DMS153 treated with DMSO at 0.1 percent for 48 hours (cell line): Measurements from ENCODE around the gene FAM228A.
"Not testable (repeated sequence)": the region's sequence is repeated elsewhere in the genome, so short reads cannot be mapped to it uniquely, and the experiment has no call there.

Source experiments
- DNase-seq: peaks from one replicate; lab custom pipeline; 2025; ENCODE audit not compliant: unreplicated experiment; lab: John Stamatoyannopoulos, UW

The FAM228A gene

DNA sequence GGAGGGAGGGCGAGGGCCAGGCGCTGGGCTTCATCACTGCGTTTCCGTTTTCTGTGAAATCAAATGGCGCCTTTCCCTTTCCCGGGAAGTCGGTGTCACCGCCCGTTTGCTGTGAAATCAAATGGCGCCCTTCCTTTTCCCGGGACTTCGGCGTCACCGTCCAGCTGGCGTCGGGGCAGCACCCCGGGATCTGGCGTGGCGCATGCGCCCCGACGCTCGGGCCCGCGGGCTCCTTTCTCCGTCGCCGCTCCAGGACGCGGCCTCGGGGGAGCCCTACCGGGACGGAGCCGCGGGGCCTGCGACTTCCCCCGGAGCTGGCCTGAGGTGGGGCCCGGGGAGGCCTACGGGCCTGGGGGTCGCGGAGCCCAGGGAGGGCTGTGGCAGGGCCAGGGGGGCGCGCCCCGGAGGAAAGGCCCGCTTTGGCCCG is at the start of gene FAM228A:
Gene FAM228A, plus strand, starts transcription at position 203 of the 427 bp plus-strand sequence. CDS start 428 bp downstream, outside the sequence.
- no peak for DNase-seq

DNA sequence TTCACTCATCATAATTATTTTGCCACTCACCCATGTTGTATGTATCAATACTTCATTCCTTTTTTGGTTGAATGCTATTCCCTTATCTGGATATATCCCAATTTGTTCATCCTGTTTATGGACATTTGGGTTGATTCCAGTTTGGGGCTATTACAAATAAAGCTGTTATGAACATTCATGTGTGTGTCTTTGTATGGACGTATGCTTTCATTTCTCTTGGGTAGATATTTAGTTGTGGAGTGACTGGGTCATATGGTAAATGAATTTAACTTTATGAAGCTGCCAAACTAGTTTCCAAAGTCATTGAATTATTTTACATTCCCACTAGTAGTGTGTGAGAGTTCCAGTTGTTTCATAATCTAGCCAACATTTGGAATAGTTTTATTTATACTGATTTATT is 48.9 kb upstream of the FAM228A start:
- no peak for DNase-seq

DNA sequence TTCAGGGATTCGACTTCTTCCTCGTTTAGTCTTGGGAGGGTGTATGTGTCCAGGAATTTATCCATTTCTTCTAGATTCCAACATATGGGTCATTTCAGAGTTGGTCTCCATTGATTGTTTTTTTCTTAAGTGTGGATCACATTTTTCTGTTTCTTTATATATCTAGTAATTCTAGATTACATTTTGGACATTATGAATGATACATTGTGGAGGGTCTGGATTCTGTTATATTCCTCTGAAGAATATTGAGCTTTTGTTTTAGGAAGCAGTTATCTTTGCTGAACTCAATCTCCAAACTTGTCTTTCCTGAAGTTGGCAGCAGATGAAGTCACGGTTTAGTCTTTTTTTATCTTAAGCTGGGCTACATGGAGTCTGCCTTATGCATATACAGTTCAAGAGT is 42.3 kb upstream of the FAM228A start:
- DNase-seq, result no peak

DNA sequence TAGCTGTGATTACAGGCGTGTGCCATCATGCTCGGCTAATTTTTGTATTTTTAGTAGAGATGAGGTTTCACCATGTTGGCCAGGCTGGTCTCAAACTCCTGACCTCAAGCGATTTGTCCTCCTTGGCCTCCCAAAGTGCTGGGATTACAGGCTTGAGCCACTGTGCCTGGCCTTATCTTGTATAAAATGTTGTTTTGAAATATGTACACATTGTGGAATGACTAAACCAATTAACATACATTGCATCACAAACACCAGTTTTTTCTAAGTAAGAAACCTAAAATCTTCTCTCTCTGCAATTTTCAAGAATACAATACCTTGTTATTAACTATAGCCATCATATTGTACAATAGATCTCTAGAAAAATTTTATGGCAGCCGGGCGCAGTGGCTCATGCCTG is 34.5 kb upstream of the FAM228A start:
- not testable (repeated sequence) for DNase-seq

DNA sequence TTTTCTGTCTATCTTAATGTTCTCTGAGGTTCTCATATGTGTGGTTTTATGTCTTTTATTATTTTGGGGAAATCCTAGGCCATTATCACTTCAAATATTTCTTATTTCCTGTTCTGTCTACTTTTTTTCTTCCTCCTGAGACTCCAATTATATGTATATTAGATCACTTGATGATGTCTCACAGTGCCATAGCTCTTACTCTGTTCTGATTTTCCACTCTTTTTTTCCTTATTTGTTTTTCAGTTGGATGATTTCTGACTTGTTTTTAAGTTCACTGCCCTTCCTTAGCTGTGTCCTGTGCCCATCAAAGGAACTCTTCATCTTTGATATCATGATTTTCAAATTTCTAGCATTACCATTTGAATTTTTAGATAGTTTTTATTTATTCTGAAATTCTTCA is 27.5 kb upstream of the FAM228A start:
- DNase-seq, result no peak

DNA sequence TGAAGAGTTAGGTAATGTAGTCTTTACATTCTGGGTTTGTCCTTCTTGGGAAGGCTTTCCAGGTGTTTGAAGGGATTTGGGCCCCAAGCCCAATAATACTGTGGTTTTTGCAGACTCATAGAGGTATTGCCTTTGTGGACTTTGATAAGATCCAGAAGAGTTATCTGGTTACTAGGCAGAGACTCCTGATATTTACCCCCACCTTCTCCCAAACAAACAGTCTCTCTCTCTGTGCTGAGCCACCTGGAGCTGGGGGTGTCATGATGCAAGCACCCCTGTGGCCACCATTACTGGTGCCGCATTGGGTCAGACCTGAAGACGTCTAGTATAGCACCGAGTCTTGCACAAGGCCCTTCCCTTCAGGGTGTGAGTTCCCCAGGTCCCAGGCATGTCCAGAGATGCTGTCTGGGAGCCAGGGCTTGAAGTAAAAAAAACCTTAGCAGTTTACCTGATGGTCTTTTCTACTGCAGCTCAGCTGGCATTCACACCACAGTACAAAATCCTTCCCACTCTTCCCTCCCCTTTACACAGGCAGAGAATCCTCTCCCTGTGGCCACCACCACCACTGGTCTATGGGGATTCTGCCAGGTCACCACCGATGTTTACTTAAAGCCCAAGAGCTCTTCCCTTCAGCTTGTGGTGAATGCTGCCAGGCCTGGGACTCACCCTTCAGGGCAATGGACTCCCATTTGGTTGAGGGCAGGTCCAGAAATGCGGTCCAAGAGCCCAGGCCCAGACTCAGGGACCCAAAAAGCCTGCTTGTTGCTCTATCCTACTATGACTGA is 22.2 kb upstream of the FAM228A start:
- no peak for DNase-seq

DNA sequence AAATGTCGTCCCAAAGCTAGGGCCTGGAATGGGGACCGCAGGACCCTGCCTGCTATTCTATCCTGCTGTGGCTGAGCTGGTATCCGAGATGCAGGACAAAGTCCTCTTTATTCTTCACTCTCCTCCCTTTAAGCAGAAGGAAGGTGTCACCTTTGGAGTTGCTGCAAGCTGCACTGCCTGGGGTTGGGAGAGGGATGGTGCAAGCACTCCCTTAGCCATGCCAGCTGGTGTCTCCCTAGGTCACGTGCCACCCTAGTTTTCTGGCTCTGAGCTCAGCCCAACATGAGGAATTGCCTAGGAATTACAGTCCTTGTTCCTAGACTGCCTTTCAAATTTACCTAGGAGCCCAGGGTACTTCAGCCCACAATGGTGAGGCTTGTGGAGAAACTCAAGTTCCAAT is 21.4 kb upstream of the FAM228A start:
- DNase-seq, result no peak

DNA sequence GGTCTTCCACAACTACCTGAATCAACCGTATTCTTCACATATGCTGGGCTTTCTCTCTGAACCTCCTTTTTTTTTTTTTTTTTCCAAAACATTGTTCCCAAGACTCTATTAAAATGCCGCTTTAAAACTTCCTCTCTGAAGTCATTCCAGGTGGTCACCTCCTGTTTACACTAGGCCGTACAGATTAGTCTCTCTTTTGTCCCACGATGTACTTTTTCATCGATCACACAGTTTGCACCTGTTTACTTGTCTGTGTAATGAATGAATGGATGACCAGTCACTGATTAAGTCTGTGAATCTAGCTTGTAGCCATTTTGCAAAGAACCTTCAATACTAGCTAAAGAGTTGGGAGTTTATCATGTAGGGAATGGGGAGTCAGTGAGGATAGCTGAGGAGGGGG is 16.7 kb upstream of the FAM228A start:
- DNase-seq, result no peak

DNA sequence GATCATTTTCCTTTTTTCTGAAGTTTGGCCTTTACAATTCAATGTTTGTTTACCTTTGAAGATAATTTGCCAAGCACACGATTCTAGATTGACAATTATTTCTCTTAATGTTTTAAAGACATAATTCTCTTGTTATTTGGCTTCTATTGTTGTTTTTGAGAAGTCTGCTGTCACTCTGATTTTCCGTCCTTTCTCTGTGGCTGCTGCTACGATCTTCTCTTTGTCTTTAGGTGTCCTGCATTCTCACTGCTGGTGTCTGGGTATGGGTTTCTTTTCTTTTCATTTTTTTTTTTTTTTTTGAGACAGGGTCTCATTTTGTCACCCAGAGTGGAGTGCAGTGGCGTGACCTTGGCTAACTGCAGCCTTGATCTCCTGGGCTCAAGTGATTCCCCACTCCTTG is 15.1 kb upstream of the FAM228A start:
- DNase-seq, result no peak

DNA sequence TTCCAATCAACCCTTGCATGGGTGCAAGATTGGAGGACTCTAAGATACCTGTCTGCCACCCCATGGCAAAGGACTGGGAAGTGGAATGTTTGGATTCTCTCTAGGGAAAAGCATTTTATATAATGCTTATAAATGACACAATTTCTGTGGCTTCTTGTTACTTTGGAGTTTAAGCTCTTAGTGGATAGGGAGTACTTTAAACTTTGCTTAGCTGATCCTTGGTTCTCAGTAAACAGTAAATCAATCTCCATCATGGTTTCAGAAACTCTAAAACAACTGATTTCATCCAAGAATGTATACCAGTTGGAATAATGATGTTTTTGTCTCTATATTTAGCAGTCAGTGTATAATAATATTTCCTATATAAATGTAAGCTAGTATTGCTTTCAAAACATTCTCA is 14.1 kb upstream of the FAM228A start:
- no peak for DNase-seq

DNA sequence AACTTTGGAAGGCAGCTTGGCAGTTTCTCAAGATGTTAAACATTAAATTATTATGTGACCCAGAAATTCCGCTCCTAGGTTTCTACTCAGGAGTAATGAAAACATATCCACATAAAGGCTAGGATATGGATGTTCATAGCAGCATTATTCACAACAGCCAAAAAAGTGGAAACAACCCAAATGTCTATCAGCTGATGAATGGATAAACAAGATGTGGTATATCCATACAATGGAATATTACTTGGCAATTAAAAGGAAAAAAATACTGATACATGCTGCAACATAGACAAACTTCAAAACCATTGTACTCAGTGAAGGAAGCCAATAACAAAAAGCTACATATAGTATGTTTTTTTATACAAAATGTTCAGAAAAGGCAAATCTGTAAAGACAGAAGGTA is 12.4 kb upstream of the FAM228A start:
- no peak for DNase-seq

DNA sequence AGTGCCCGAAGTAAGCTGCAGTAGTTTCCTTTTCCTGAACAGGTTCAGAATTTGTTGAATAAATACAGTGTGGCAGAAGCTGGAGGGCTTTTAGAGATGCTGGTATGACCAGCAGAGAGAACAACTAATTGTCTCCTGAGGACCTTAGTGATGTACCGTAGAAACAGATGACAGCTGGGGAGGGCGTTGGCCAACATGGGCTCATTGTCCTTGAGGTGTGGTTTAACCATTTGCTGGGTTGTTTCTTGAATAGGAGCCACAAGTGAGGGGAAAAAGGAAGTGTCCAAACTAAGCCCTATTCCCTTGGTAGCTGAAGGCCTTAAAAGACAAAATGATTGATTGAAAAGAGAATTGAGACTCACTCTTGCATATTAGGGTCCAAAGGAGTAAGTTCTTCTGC is 11.7 kb upstream of the FAM228A start:
- no peak for DNase-seq

DNA sequence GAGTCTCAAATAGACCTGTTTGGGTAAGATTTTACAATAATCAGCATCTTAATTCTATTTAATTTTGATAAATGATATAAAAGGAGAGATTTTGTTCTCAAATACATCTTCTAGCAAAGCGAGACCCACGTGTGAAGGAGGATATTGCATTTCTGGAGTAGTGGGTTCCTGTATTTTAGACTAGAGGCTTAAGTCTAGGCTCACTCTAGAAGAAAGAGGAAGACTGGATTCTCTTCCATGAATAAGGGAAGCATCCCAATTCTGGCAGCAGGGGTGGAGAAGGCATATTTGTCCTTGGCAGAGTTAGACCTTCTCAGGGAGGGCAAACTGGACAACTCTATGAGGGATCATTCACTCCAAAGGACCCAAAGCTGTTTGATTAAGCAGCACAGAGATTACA is 11.3 kb upstream of the FAM228A start:
- no peak for DNase-seq

DNA sequence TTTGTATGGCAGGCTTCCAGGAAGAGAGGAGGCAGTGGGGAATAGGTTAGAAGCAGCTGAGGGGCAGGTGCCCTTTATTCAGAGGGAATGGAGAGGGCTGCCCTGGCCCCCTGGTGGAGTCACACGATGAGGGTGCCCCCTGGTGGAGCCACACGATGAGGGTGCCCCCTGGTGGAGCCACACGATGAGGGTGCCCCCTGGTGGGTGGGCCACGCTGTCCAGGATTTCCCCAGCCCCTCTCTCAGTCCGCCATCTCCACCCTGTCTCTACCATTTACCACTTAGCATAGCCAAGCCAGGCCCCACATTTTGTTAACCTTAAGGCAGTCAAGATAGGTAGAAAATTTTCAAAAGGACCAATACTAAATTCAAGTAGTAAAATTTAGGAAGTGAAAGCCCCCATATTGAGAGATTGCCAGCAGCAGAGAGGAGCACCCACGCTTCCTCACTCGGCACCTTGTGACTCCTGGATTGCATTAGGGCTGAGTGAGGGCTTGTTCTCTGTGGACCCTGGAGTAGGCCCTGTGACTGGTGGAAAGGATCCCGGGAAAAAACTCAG is 10.4 kb upstream of the FAM228A start:
- no peak for DNase-seq

DNA sequence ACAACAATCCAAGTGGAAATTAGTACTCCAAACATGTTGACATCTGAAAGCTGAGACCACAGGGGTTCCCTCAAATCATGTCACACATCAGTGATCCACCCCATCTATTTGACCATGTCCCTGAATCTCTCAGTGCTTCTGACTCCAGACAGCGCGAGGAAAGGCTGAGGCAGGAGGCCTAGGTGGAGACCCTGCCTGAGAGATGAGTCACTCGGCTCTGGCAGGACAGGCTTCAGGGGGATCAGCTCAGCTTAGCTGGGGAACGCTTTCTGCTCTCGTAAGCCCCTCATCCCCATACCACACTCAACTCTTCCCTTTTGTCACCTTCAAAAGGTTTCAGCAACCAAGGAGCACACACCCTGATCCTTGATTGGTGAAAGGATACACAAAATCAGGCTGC is 5.8 kb upstream of the FAM228A start:
- no peak for DNase-seq

DNA sequence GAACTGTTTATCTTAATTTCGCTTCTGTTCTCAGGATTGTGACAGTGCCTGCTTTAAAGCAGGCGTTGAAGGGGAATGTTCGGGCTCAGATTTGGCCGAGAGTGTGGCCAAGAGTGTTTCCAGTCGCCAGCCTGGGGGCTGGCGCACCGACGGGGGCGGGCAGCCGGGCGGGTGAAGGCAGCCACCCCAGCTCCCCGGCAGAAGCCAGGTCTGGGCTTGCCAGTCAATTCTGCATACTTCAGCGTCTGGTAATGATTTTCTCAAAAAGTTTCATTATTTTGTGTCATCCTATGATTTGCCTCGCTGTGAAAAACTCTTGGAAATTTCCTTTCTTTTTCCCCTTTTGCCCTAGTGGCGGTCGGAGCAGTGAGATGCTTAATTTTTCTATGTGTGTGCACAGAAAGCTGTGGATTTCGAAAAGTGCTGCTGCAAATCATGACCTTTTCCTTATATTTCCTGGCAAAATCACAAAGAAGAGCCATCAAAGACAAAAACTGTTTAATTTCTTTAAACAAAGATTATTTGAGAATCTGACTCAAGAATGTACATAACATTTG is 856 bp downstream of the FAM228A start:
- no peak for DNase-seq

DNA sequence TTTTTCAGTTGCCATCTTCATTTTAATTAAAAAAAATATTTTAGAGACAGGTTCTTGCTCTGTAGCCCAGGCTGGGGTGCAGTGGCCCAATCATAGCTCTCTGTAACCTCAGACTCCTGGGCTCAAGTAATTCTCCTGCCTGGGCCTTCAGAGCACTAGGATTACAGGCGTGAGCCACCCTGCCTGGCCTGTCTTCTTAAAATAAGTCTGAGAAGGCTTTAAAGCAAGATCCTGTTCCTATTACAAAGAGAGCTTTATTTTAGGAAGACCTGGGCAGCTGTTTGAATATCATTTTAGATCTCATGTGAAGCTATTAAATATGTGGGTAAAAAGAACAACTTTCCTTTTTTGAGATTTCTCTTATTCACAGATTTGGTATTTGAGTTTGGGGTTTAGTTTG is 1.5 kb downstream of the FAM228A start:
- no peak for DNase-seq

DNA sequence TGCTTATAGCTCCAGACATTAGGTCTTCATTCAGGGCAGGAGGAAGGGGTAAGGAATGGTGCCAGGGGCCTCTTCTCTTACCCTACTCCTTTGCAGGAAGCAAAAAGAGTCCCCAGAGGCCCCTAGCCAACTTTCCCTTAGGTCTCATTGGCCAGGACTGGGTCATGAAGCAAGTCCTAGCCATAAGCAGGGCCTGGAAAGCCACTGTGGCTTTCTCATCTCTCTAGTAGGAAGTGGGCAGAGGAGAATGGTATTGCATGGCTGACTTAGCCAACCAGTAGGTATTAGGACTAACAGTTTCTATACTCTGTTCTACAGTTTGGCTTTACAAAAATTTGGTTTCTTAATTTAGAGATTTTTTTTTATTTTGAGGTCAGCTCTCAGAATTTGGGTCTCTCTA is 4.8 kb downstream of the FAM228A start:
- no peak for DNase-seq

DNA sequence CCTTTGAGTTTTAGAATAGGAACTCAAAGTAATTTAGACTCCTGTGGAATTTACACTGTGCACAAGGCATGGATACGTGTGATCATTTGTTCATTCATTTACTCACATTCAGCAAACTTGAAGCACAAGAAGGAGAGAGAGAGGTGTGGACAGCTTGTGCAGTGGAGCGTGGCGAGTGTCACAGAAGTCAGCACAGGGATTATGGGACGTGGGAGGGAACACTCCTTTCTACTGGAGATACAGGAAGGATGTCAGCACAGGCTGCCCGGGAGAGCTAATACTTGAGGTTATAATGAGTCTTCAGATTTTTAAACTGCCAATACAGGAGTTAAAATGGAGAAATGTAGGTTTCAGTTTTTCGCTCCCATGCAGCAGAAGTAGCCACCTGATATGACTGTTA is 7.0 kb downstream of the FAM228A start:
- DNase-seq, result no peak

DNA sequence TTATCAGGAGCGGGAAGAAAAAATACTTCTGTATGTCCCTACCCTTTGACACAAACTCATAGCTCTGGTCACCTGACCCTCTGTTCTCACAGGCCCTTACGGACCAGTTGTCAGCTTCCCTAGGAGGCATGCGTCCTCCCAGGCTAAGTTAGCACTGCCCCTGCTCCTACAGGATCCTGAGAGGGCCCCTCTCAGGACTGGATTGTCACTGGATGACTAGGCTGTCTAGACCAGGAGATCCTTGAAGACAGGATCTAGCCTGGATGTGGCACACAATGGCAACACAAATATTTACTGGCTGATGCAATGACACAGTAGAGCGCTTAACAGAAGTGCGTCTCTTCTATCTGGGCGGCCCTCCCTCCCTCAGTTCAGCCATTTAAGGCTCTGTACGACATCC is 7.7 kb downstream of the FAM228A start:
- DNase-seq, result no peak

DNA sequence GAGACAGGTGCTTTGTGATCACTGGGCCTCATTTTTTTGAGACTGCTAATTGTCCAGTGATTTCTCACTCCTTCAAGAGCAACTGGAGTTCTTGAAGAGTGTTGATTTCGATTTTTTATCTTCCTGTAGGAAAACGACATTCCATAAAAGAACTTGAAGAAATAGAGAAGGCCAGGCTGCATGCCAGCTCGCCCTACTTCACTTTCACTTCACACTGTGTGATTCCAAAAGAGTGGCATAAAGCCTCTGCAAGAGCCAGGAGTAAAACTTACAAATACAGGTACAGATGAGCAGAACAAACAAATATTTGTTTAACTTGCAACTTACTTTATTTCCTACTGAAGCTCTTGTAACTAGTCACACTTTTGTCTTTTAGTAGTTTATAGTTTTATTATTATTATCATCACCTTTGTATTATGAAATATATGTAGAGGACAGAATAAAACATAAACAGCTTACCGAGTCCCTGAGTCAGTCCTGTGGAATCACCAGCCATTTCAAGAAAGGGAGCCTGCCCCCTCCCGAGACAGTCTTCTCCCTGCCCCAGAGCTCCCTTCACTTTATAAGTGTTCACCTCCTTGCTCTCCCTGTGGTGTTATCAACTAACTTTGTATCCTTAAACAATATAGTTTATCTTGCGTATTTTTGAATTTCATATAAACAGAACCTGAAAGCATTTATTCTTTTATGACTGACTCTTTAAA is 8.7 kb downstream of the FAM228A start:
- no peak for DNase-seq

DNA sequence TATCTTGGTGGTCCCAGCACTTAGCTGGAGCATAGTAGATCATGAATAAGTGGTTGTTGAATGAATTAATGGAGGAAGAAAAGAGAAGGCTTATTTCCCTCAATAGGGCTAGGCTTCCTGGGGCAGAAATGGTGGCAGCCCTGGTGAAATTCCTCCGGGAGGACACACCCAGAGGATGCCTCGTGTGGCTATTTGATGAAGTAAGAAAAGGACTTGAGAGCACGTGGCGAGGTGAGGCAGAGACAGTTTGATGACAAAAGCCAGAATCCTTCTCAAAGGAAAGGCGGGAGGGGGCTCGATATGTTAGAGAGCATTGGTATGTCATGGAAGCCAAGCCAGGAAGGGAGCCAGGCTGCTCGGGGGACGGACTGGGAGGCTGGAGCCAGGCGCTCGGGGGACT is 14.7 kb downstream of the FAM228A start:
- DNase-seq, result no peak
